Memory B cell (primary cell): Measurements from ENCODE around the gene FGG.
"Not testable (repeated sequence)": the region's sequence is repeated elsewhere in the genome, so short reads cannot be mapped to it uniquely, and the experiment has no call there.

Experiments
- ATAC-seq: fragments of 150-1000 bp; cut with Tn5 transposase; 2 replicates; pipeline ENCODE4 v1.10.0; 2021; ENCODE audit warnings: low read depth, mild to moderate bottlenecking, moderate library complexity
- DNase-seq, 2 donors: peaks; one replicate each; pipeline ENCODE4 v3.0.0; 2022; ENCODE audit warnings: low spot score in 2 of 2
- H3K27ac Mint-ChIP-seq: one replicate; pipeline ENCODE4 v1.8.0; 2022; ENCODE audit warnings: mild to moderate bottlenecking, moderate library complexity, mixed read lengths
- H3K27me3 Mint-ChIP-seq: one replicate; pipeline ENCODE4 v1.8.0; 2022; ENCODE audit warnings: mixed read lengths
- H3K36me3 Mint-ChIP-seq: one replicate; pipeline ENCODE4 v1.8.0; 2022; ENCODE audit warnings: mild to moderate bottlenecking, mixed read lengths
- H3K4me1 Mint-ChIP-seq: one replicate; pipeline ENCODE4 v1.8.0; 2022; ENCODE audit warnings: mixed read lengths
- H3K4me3 Mint-ChIP-seq: one replicate; pipeline ENCODE4 v1.8.0; 2022; ENCODE audit warnings: mild to moderate bottlenecking, moderate library complexity, mixed read lengths
- H3K9me3 Mint-ChIP-seq: one replicate; pipeline ENCODE4 v1.8.0; 2022; ENCODE audit warnings: mixed read lengths

Gene FGG

GRCh38 chr4:154604696-154605200 is 7.7 kb downstream of the FGG start:
- Mint-ChIP-seq H3K27me3 (peaks cover 11% of the 10 kb centered on the region), H3K27ac (no peak overlapping the region), H3K36me3 (no peaks in the 10 kb centered on the region), H3K4me3 (no peak overlapping the region), H3K4me1 (no peaks in the 10 kb centered on the region), H3K9me3 (no peaks in the 10 kb centered on the region)
- ATAC-seq (no peak), DNase-seq (no peak)

- H3K27me3 Mint-ChIP-seq, result peaks cover 13% of the 10 kb centered on the region
- no peaks in the 10 kb centered on the region for H3K36me3 Mint-ChIP-seq
- H3K27ac Mint-ChIP-seq, result no peak overlapping the region
- no peak for ATAC-seq
- H3K4me1 Mint-ChIP-seq, result no peaks in the 10 kb centered on the region
- H3K4me3 Mint-ChIP-seq, result no peak overlapping the region
- no peak for DNase-seq
- H3K9me3 Mint-ChIP-seq, result no peaks in the 10 kb centered on the region
These were observed 9.2 kb downstream of the FGG start for GRCh38 chr4:154603033-154603943.

- DNase-seq (no peak), ATAC-seq (no peak)
- peaks cover 15% of the 10 kb centered on the region for H3K27me3 Mint-ChIP-seq
- no peaks in the 10 kb centered on the region for H3K4me1 Mint-ChIP-seq
- no peaks in the 10 kb centered on the region for H3K9me3 Mint-ChIP-seq
- H3K4me3 Mint-ChIP-seq, result no peak overlapping the region
- no peak overlapping the region for H3K27ac Mint-ChIP-seq
- no peaks in the 10 kb centered on the region for H3K36me3 Mint-ChIP-seq
These were observed 9.9 kb downstream of the FGG start for GRCh38 chr4:154602404-154603020.

- Mint-ChIP-seq H3K27ac (no peak overlapping the region), H3K36me3 (no peaks in the 10 kb centered on the region), H3K27me3 (peaks cover 18% of the 10 kb centered on the region), H3K4me3 (no peak overlapping the region), H3K4me1 (no peaks in the 10 kb centered on the region), H3K9me3 (peaks cover 2% of the 10 kb centered on the region)
- ATAC-seq, result no peak
- DNase-seq, result no peak
These were observed 14.4 kb downstream of the FGG start for GRCh38 chr4:154597798-154598774.

- H3K4me1 Mint-ChIP-seq, H3K36me3 Mint-ChIP-seq, H3K4me3 Mint-ChIP-seq, DNase-seq, H3K27ac Mint-ChIP-seq, ATAC-seq, H3K9me3 Mint-ChIP-seq: not testable (repeated sequence)
- peaks cover 14% of the 10 kb centered on the region for H3K27me3 Mint-ChIP-seq
These were observed 15.2 kb downstream of the FGG start for GRCh38 chr4:154597281-154597680.

- Mint-ChIP-seq H3K27ac (no peak overlapping the region), H3K4me1 (no peaks in the 10 kb centered on the region), H3K4me3 (no peak overlapping the region), H3K27me3 (peaks cover 14% of the 10 kb centered on the region), H3K36me3 (no peaks in the 10 kb centered on the region), H3K9me3 (peaks cover 2% of the 10 kb centered on the region)
- DNase-seq (no peak), ATAC-seq (no peak)
These were observed 16.6 kb downstream of the FGG start for GRCh38 chr4:154595807-154596206.

GRCh38 chr4:154594343-154594742 is 18.1 kb downstream of the FGG start:
- ATAC-seq, result not testable (repeated sequence)

GRCh38 chr4:154593868-154594267 is 18.6 kb downstream of the FGG start:
- ATAC-seq, result no peak
- no peaks in the 10 kb centered on the region for H3K4me1 Mint-ChIP-seq
- H3K27me3 Mint-ChIP-seq, result peaks cover 14% of the 10 kb centered on the region
- H3K9me3 Mint-ChIP-seq, result peaks cover 2% of the 10 kb centered on the region
- DNase-seq, result no peak
- no peaks in the 10 kb centered on the region for H3K36me3 Mint-ChIP-seq
- no peak overlapping the region for H3K27ac Mint-ChIP-seq
- H3K4me3 Mint-ChIP-seq, result no peak overlapping the region

More at GRCh38 chr4:154594343-154594742, 18.1 kb downstream of the FGG start:
- not testable (repeated sequence) for H3K27ac Mint-ChIP-seq, H3K9me3 Mint-ChIP-seq, H3K36me3 Mint-ChIP-seq, H3K4me1 Mint-ChIP-seq, H3K4me3 Mint-ChIP-seq, DNase-seq
- peaks cover 13% of the 10 kb centered on the region for H3K27me3 Mint-ChIP-seq

- Mint-ChIP-seq H3K27me3 (peaks cover 9% of the 10 kb centered on the region), H3K36me3 (no peaks in the 10 kb centered on the region), H3K27ac (no peak overlapping the region), H3K4me1 (no peaks in the 10 kb centered on the region), H3K4me3 (no peak overlapping the region), H3K9me3 (no peaks in the 10 kb centered on the region)
- DNase-seq, result no peak
- ATAC-seq, result no peak
These were observed 20.6 kb downstream of the FGG start for GRCh38 chr4:154591890-154592289.

GRCh38 chr4:154590329-154591006 is 22.0 kb downstream of the FGG start, which contains the start of gene FGA:
Gene FGA, minus strand, starts transcription at chr4:154590742. Its CDS starts 55 bp downstream, at chr4:154590687.
- no peak for ATAC-seq
- Mint-ChIP-seq H3K27ac (no peak within 1 kb of the TSS), H3K27me3 (peaks cover 12% of the 10 kb centered on the region), H3K4me1 (no peaks in the 10 kb centered on the region), H3K9me3 (no peaks in the 10 kb centered on the region), H3K36me3 (no peaks in the 10 kb centered on the region), H3K4me3 (no peak within 1 kb of the TSS)
- DNase-seq, result no peak

GRCh38 chr4:154589296-154590197 is 22.9 kb downstream of the FGG start:
- H3K4me3 Mint-ChIP-seq, result no peak overlapping the region
- no peak overlapping the region for H3K27ac Mint-ChIP-seq
- H3K36me3 Mint-ChIP-seq, result no peaks in the 10 kb centered on the region
- peaks cover 12% of the 10 kb centered on the region for H3K27me3 Mint-ChIP-seq
- DNase-seq, result no peak
- no peak for ATAC-seq
- no peaks in the 10 kb centered on the region for H3K9me3 Mint-ChIP-seq
- H3K4me1 Mint-ChIP-seq, result no peaks in the 10 kb centered on the region

- Mint-ChIP-seq H3K36me3 (no peaks in the 10 kb centered on the region), H3K4me1 (no peaks in the 10 kb centered on the region), H3K4me3 (no peak overlapping the region), H3K27me3 (peaks cover 10% of the 10 kb centered on the region), H3K27ac (no peak overlapping the region), H3K9me3 (no peaks in the 10 kb centered on the region)
- ATAC-seq, result no peak
- no peak for DNase-seq
These were observed 24.3 kb downstream of the FGG start for GRCh38 chr4:154588198-154588597.
